ENCODE data around the gene QRICH2.
"Not testable (repeated sequence)": the region's sequence is repeated elsewhere in the genome, so short reads cannot be mapped to it uniquely, and the experiment has no call there.

QRICH2 gene

DNA sequence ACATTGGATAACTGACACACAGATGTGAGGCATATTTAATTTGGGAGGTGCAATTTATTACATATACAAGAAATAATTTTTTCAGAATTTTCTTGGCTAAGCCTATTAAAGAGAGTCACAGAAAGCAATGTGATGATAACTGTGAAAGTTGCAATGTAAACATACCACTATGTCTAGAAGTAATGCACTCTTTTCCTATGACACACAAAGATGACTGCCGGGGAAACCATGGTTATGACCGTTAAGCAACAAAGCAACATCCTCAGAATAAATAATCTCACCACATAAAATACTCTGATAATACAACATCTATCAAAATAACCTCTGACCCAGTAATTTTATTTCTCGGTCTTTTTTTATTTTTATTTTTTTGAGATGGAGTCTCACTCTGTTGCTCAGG is 10.5 kb upstream of the QRICH2 start:
- no peak for DNase-seq

DNA sequence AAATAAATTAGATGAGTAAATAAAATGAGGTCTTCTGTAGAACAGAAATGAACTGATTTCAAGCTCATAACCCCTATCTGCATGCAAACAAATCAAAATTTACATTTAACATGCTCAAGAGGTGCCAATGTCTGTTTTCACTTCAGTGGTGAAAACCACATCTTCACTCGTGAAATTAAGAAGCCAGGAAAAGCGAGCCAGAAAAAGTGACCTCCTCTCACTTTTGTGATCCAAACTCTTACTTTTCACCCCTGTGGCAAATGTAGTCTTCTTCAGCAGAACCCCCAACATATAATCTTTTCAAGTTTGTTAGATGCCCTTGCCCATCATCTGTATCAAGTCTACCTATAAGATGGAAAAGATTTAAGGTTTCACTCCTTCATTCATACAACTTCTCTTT is 9.5 kb upstream of the QRICH2 start:
- no peak for DNase-seq

DNA sequence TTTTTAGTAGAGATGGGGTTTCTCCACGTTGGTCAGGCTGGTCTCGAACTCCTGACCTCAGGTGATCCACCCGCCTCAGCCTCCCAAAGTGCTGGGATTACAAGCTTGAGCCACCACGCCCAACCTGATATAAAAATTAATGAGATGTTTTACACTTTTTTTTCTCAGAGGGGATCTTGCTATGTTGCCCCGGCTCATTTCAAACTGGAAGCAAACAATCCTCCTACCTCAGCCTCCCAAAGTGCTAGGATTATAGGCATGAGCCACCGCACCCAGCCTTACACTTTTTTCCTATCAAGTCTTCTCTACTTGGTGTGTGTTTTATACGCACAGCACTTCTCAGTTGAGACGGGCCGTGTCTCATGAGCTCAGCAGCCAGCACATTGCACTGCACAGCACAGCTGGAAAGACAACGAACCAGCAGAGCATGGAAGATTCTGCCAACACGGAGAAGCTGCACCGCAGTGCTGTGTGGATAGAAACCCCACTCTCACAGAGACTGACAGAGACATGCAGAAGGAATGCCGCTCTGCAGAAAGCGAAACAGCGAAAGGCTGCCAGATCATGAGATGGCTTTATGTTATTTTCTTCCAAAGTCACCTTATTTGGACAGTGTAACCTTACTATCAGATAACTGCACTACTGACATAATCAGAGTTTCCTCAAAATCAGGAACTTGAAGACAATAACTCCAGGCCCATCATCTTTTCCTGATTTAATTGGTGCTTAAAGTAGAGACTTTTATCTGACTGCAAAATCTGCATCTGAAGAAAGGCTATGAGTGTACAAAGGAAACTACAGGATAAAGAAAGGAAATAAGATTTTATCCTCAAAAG is 6.5 kb upstream of the QRICH2 start:
- DNase-seq: no peak

DNA sequence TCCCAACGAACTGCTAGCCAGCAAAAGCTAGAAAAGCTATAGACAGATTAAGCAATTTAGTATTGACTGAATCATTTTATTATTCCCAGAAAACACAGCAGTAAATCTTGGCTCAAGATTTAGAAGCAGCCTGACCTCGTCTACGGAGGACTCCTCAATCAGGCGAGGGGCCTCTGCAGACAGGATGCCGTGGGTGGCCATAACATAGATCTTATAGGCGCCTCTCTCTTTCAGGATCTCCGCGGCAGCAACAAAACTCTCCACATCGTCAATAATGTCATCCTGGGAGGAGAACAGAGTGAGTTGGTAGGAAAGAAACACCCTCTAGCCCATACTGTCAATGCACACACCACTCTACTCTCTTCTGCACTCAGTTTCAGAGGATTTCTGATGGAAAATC is 4.7 kb upstream of the QRICH2 start:
- no peak for DNase-seq

DNA sequence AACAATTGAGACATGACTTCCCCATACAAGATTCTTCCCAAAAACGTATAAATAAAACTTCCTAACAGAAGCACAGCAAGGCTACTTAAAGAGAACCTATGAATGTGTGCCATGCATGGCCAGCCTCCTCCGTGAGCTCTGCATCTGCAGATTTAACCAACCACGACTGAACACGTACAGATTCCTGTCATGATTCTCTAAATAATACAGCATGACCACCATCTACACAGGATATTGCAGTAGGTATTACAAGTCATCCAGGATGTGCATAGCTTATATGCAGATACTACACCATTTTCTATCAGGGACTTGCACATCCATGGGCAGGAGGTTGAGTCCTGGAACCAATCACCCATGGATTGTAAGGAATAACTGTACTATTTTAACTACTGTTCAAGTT is 1.4 kb upstream of the QRICH2 start:
- no peak for DNase-seq

DNA sequence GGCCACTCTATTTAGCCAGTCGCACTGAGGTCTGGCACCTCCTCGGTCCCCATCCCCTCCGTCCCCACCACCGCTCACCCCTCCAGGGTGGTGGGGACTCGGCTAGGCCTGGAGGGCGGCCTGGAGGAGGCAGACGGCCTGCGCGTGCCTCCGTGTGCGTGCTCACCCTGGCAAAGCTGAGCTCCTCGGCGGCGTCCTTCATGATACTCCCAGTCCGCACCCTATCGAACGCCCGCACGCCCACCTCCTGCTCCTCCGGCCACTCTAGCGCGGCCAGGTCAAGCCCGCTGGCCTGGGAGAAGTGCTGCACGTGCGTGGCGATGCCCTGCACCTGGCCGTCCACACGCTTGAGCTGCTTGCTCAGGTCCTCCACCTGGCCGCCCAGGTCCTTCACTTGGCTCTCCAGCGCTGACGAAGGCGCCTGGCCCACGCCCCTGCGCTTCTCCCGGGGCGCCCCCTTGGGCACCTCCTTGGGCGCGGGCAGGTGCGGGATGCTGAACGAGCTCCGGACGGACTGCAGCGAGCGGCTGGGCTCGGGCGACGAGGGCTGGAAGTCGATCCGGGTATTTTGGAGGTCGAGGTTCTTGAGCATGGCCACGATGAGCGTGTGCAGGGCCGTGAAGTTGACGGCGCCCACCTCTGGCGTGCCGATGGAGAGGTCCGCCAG is 644 bp downstream of the QRICH2 start:
- DNase-seq: no peak

DNA sequence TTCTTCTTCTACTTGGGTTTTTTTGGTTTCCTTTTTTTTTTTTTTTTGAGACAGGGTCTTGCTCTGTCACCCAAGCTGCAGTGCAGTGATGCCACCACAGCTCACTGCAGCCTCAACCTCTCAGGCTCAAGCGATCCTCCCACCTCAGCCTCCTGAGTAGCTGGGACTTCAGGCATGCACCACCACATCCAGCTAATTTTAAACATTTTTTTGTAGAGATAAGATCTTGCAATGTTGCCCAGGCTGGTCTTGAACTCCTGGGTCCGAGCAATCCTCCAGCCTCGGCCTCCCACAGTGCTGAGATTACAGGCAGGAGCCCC is 3.0 kb downstream of the QRICH2 start:
- not testable (repeated sequence) for DNase-seq

DNA sequence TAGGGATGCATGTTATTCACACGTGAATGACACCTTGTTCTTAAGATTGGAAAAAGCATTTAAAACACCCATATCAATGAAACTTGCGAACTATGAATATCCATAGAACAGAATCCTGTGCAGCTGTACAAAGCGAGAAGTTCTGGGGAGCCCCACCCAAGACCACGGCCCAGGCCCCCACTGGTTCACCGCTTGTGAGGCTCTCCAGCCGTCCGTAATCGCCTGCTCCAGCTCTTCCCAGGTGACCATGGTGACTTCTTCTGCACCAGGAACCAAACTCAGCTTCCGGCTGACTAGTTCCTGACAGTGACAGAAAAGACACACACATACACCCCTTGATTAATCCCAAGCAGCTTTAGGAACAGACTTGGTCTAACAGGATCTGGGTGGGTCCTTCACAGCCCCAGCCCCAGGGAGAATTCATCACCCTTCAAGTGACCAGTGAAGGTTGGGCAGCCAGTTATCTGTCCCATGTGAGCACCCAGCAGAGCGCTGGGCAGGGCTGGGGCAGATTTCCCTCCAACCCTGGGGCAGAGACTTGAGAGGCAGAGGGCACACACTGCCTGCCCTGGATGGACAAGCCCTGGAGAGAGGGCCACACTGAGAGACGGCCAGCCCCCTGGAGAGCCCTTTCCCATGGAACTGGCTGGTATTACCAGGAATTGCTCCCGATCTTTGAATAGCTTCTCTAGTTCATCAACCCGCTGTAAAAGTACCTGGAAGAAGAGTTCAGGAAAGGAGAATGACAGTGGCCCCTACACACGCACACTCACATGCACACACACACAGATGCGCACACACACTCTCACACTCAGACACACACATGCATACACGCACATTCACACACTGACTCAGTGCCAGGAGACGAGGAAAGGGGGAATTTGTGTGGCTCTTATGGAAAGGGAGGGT is 3.6 kb downstream of the QRICH2 start:
- DNase-seq: no peak

DNA sequence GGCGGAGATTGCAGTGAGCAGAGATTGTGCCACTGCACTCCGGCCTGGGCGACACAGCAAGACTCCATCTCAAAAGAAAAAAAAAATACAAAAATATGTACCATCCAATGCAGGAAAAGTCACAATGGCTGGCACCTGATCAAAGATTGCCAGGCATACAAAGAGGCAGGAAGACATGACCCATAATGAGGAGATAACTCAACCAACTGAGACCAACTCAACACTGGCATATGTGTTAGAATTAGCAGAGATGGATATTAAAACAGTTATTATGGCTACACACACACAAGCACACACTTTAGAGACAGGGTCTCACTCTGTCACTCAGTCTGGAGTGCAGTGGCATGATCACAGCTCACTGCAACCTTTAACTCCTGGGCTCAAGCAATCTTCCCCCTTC is 10.6 kb downstream of the QRICH2 start:
- DNase-seq: no peak

DNA sequence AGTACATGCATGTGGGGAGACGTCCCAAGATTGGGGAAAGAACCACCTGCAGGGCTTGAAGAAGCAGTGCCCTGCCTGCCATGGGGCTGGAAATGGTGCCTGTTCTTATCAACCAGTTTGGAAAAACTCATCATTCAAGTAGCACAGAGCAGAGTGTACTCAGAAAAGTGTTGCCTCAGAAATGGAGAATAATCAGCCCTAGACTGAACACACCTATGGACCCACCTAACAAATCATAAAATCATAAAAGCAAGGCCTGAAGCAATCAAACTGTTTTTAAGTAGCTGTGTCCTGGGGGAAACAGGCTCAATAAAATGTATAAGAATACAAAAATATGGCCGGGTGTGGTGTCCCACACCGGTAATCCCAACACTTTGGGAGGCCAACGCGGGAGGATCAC is 11.2 kb downstream of the QRICH2 start:
- no peak for DNase-seq

DNA sequence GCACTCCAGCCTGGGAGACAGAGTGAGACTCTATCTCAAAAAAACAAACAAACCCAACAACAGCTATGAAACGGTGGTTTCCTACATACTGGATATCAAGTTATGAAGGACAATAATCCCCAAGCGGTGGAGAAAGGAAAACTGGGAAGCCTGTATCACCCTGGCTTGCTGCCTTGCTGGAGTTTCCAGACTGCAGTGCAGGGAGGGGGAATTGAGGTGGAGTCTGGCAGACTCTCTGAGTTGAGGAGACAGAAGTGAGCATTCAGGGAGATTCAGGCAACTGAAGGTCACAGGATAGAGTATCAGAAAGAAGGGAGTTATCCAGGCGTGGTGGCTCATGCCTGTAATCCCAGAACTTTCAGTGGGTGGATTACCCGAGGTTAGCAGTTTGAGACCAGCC is 11.9 kb downstream of the QRICH2 start:
- DNase-seq: no peak

DNA sequence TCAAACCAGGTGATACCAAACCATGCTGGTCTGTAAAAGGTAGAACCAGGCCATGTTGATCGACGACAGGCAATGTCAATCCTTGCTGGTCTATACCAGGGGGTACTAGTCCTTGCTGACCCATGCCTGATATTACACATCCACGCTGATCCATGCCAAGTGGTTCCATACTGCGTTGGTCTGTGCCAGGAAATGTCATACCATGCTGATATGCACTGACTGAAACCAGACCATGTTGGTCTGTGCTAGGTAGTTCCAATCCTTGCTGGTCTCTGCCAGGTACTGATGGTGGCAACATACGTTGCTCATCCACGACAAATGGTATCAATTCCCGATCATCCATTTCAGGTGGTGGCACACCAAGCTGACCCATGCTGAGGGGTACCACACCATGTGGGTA is 15.0 kb downstream of the QRICH2 start:
- no peak for DNase-seq

DNA sequence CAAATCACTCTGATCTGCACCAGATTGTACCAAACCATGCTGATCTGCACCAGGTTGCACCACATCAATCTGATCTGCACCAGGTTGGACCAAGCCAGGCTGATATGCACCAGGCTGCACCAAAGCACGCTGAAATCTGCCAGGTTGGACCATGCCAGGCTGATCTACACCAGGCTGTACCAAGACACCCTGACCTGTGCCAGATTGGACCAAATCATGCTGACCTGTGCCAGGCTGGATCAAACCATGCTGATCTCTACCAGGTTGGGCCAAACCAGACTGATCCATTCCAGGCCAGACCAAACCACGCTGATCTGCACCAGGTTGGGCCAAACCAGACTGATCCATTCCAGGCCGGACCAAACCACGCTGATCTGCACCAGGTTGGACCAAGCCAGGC is 15.5 kb downstream of the QRICH2 start:
- DNase-seq: no peak

DNA sequence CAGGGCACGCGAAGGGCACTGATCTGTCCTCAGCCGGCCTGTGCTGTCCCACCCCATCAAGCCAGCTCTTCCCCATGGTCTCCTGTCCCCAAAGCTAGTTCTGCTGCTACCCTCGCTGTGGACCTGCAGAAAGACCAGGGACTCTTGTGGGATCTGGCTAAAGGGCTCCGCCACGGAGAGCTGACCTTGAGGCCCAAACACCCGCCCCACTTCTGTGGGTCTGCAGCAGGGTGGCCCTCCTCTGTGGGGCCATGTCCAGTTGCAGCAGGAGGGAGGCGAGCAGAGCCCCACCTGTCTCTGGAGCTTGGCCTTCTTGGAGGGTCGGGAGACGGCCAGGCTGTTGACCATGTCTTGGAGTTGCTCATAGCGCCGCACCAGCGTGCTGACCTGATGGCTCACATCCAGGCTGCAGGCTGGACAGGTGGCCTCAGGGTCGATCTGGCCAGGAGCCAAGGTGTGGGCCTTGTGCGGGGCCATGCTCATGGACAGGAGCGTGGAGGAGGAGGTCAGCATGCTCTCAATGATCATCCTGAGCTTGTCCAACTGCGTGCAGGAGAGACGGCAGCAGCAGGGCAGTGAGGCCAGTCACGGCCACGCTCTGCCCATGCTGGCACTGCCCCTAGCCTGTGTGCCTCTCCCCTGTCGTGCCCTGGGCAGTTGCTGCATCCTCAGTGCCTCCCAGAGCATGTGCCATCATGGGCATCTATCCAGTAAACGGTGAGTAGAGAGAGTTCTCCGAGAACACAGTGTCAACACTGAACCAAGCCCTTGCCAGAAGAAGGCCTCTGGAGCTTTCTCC is 26.3 kb downstream of the QRICH2 start:
- no peak for DNase-seq

DNA sequence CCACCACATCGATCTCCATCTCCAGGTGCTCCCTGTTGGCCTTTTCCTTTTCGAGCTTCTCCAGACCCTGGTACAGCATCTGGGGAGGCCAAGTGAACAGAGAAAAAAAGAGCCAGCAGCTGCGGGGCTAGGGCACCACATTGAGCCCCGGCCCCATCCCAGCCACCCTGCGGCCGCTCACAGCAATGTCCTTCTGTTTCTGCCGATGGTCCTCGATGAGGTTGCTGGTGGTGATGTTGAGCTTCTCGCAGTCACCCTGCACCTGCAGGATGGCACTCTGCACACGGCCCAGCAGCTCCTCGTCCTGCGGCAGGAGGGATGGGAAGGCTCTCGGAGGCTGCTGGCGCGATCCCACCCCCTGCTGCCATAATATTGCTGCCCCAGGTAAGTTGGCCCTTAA is 27.4 kb downstream of the QRICH2 start:
- DNase-seq: no peak

DNA sequence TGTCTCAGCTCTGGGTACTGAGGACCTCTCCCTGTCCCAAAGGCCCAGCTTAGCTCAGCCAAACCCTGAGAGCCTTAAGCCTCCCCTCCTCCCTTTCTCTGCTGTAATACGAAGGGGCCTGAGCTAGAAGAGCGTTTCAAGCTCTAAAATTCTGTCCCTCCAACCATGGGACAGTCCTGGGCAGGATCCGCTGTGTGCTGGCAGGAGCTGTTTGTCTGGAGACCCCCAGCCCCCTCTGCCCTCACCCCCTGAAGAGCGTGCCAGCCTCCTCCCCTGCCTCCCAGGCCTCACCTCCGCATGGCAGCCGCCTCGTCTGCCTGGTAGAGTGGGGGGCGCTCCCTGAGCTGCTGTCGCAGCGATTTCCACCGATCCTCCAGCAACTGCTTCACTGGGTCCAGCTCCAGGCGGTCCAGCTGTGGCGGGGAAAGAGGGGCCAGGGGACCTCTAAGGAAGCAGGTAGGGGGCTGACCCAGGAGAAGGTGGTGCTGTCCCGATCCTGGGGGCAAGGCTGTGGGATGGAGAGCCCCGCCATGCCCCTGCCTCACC is 28.3 kb downstream of the QRICH2 start:
- DNase-seq: no peak

DNA sequence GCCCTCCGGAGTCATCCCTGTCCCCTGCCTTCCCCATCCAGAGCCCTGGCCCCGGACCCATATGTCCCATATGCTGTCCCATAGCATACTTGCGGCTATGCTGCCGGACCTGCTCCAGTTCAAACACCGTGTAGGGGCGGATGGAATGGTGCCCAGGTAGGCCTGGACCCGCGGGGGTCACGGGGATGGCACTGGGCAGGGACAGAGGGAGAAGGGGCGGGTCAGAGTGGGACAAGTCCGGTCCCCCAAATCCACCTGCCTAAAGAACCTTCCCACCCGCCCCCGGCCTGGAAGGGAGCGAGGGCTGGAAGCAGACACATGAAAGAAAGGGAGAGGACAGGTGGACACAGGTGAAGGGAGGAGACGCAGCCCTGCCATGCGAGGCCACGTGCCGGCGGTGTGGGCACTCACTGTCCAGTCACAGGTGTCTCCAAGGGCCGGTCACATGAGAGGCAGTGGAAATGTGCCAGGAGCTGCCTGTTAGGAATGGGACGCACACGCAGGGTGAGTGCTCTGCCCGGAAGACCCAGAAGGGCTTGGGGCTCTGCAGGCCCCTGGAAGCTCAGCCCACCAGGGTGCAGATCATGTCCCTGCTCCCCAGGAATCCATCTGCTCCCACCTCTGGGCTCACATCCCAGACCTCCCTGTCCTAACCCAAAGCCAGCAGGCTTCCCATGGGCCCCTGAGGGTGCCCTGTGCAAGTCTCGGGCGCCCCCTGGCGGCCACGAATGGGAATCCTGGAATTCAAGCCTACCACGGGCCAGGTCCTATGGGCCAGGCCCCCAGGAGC is 28.9 kb downstream of the QRICH2 start:
- peak; percentile 81 for DNase-seq

DNA sequence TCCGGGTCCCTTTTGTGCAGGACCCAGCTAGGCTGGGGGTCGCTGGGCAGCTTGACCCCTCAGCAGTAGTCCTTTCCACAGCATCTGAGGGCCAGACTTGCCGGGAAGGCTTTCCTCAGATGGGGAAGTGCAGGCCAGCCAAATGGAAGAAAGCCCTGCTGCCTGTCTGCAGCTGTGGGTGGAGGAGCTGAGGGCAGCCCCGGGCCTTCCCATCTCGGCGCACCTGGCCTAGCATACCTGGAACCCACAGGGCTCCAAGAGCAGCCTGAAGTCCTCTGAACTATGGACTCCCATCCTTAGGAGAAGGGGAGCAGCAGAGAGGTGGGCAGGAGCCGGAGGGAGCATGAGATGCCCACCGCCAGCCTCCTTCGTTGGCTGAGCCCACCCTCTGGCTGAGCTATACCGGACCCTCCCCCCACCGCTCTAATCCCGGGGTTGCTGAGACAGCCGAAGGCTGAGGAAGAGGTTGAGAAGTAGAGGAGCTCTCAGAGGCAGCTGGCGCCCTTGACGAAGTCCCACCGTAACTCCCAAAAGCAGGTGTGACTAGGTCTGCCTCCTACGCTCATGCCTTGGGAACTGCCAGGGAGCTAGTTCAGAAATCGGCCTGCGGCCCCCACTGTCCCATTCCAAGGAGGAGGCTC is 29.7 kb downstream of the QRICH2 start:
- no peak for DNase-seq

DNA sequence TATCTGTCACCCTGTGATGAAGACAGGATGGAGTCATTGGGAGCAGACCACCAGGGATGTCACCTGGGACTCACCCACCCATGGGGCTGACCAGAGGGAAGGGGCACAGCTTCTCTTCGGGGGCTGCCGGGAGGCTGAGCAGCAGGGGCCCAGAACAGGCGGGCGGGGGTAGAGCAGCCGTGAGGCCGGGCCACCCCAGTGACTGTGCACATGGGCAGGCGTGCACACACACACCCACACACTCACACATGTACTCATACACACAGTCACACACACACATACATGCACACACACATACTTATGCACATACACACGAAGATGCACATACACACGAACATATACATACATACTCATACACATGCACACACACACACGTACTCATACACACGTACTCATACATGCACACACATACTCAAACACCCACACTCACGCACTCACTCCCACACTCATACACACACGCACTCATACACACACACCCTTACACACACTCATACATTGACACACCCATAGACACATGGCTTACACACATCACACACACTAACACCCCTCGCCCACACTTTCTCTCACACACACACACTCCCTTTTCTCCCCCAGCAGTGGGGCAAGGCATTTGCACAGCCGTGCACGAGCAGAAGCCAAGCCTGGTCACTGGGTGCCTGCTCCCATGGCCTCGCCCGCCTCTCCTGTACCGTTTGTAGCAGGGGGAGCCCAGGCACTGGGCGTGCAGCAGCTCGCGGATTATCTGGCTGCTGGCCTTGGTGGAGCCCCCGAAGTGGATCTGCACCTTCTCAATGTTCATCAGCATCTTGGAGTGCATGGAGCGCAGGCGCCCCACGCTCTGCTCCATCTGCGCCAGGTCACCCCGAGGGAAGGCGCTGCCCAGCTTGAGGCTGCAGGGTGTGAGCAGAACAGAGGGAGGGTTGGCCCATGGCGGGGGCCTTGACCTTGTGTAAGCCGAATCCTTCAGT is 30.5 kb downstream of the QRICH2 start:
- DNase-seq: no peak

Measured in inflammatory macrophage treated with lipopolysaccharide for 4 hours (primary cell).